SK-N-SH (cell line): Measurements from ENCODE around the gene TBC1D5. TPM values are rescaled to one million over a fixed set of nuclear protein-coding genes. Genes with fewer than 3 reads are reported as not detected.

Experiments used
- CTCF ChIA-PET: fragments of 300-600, 350-600 bp; formaldehyde crosslinking; extraction: SDS; loops from one replicate; lab custom pipeline; 2021; lab: Yijun Ruan, JAX
- POLR2A ChIA-PET: fragments of 350-600 bp; sonication (Branson Sonifier 250); formaldehyde crosslinking; extraction: SDS; loops from one replicate; lab custom pipeline; 2020; ENCODE audit warnings: antibody characterized with exemption, inconsistent platforms; lab: Yijun Ruan, JAX
- DNase-seq: peaks from one replicate; pipeline ENCODE4 v3.0.0; 2012
- H2AFZ ChIP-seq: fragments of 200-600 bp; sonication (generic); 2 replicates; pipeline ENCODE4 v1.8.1; 2016; ENCODE audit warnings: antibody characterized with exemption, mild to moderate bottlenecking, low read depth
- H3F3A ChIP-seq: fragments of 200-600 bp; sonication (generic); replicated peaks from 2 replicates; pipeline ENCODE3; 2016; ENCODE audit warnings: antibody characterized with exemption, mild to moderate bottlenecking; ENCODE audit not compliant: insufficient read depth
- H3K27ac ChIP-seq, 2 experiments: fragments of 200-500 bp in 1 of 2; fragments of 200-600 bp in 1 of 2; sonication (Bioruptor generic) in 1 of 2; sonication (generic), shearing (Covaris generic) in 1 of 2; 2 replicates each; pipeline versions ENCODE4 v1.5.1 to v1.6.1; 2014 to 2016; ENCODE audit warnings: low read depth in 2 of 2, inconsistent platforms in 1 of 2, low read length in 1 of 2, mild to moderate bottlenecking in 1 of 2, mixed read lengths in 1 of 2
- H3K27me3 ChIP-seq: fragments of 200-600 bp; sonication (generic), shearing (Covaris generic); 2 replicates; pipeline ENCODE4 v1.6.1; 2016; ENCODE audit warnings: mixed run types; ENCODE audit not compliant: insufficient read depth
- H3K36me3 ChIP-seq, 2 experiments: fragments of 200-500 bp in 1 of 2; fragments of 200-600 bp in 1 of 2; sonication (Bioruptor generic) in 1 of 2; sonication (generic) in 1 of 2; replicated peaks in 1 of 2; 2 replicates each; pipeline versions ENCODE3 to v1.5.1; 2014 to 2016; ENCODE audit warnings: low read length in 1 of 2, mild to moderate bottlenecking in 1 of 2; ENCODE audit not compliant: insufficient read depth in 2 of 2, control insufficient read depth in 1 of 2
- H3K4me1 ChIP-seq, 2 experiments: fragments of 200-500 bp in 1 of 2; fragments of 200-600 bp in 1 of 2; sonication (Bioruptor generic) in 1 of 2; sonication (generic), shearing (Covaris generic) in 1 of 2; 2 replicates each; pipeline versions ENCODE4 v1.5.1 to v1.6.1; 2014 to 2016; ENCODE audit warnings: low read depth in 1 of 2, low read length in 1 of 2, mixed run types in 1 of 2; ENCODE audit not compliant: insufficient read depth in 2 of 2, control insufficient read depth in 1 of 2
- H3K4me2 ChIP-seq: fragments of 200-600 bp; sonication (generic), shearing (Covaris generic); 2 replicates; pipeline ENCODE4 v1.6.1; 2017; ENCODE audit warnings: mixed run types
- H3K4me3 ChIP-seq, 2 experiments: fragments of 200-500 bp in 1 of 2; fragments of 200-600 bp in 1 of 2; sonication (Bioruptor generic) in 1 of 2; sonication (generic), shearing (Covaris generic) in 1 of 2; 2 replicates each; pipeline versions ENCODE4 v1.5.1 to v1.8.1; 2014 to 2016; ENCODE audit warnings: low read depth in 2 of 2, inconsistent platforms in 1 of 2, low read length in 1 of 2, mild to moderate bottlenecking in 1 of 2, mixed read lengths in 1 of 2, moderate library complexity in 1 of 2
- H3K79me2 ChIP-seq: fragments of 200-600 bp; sonication (generic); 2 replicates; pipeline ENCODE4 v1.8.1; 2017; ENCODE audit warnings: mild to moderate bottlenecking; ENCODE audit not compliant: insufficient read depth
- H3K9ac ChIP-seq: fragments of 200-600 bp; sonication (generic); 2 replicates; pipeline ENCODE4 v1.6.1; 2017; ENCODE audit warnings: mixed run types
- H3K9me2 ChIP-seq: fragments of 200-600 bp; sonication (generic); 2 replicates; pipeline ENCODE4 v1.6.1; 2017; ENCODE audit warnings: mixed run types
- H3K9me3 ChIP-seq: fragments of 200-600 bp; sonication (generic); 2 replicates; pipeline ENCODE4 v1.6.1; 2017; ENCODE audit warnings: mixed run types, mild to moderate bottlenecking, moderate library complexity
- H4K20me1 ChIP-seq: fragments of 200-600 bp; sonication (generic); 2 replicates; pipeline ENCODE4 v1.6.1; 2017; ENCODE audit warnings: mild to moderate bottlenecking, mixed run types; ENCODE audit not compliant: insufficient read depth
- CHD2 ChIP-seq: fragments of 150-350 bp; IDR thresholded peaks from 2 replicates; pipeline ENCODE4 v1.6.1; 2018; ENCODE audit warnings: low read length; ENCODE audit not compliant: partially characterized antibody
- EP300 ChIP-seq, 2 experiments: IDR thresholded peaks; 2 replicates each; pipeline versions ENCODE4 v1.4.0 to v1.6.1; 2012; ENCODE audit warnings: borderline replicate concordance in 1 of 2, low read depth in 1 of 2, low read length in 1 of 2
- EZH2phosphoT487 ChIP-seq: fragments of 200-600 bp; sonication (generic); IDR thresholded peaks from 2 replicates; pipeline ENCODE4 v1.6.1; 2017; ENCODE audit warnings: low read depth, mixed run types, mild to moderate bottlenecking, antibody characterized with exemption, moderate library complexity, borderline replicate concordance
- GABPA ChIP-seq: IDR thresholded peaks from 2 replicates; pipeline ENCODE4 v1.4.0; 2012; ENCODE audit warnings: low read depth, mild to moderate bottlenecking
- GATA2 ChIP-seq: sonication (generic); formaldehyde crosslinking; IDR thresholded peaks from 2 replicates; pipeline ENCODE4 v1.5.0; 2020; ENCODE audit warnings: mild to moderate bottlenecking, missing genetic modification reagents
- JUND ChIP-seq: IDR thresholded peaks from 2 replicates; pipeline ENCODE4 v1.4.0; 2012
- MAX ChIP-seq: IDR thresholded peaks from 2 replicates; pipeline ENCODE4 v1.4.0; 2012; ENCODE audit warnings: low read depth
- NFIC ChIP-seq: IDR thresholded peaks from 2 replicates; pipeline ENCODE4 v1.4.0; 2012; ENCODE audit warnings: borderline replicate concordance
- NRF1 ChIP-seq: IDR thresholded peaks from 2 replicates; pipeline ENCODE4 v1.6.1; 2012; ENCODE audit warnings: low read depth, mild to moderate bottlenecking, low read length
- RAD21 ChIP-seq: IDR thresholded peaks from 2 replicates; pipeline ENCODE4 v1.6.1; 2012; ENCODE audit warnings: mild to moderate bottlenecking, low read length
- SIN3A ChIP-seq: IDR thresholded peaks from 2 replicates; pipeline ENCODE4 v1.6.1; 2012; ENCODE audit warnings: low read depth, mild to moderate bottlenecking, low read length, moderate library complexity, borderline replicate concordance
- TCF12 ChIP-seq: IDR thresholded peaks from 2 replicates; pipeline ENCODE4 v1.4.0; 2012
- TEAD4 ChIP-seq: IDR thresholded peaks from 2 replicates; pipeline ENCODE4 v1.4.0; 2012; ENCODE audit warnings: mild to moderate bottlenecking, borderline replicate concordance; ENCODE audit not compliant: insufficient read depth
- WGBS: methylation state at CpG from one replicate; pipeline ENCODE4 v1.1.6; 2017; ENCODE audit warnings: low lambda C conversion rate; 5-methylcytosine and 5-hydroxymethylcytosine counted together
- polyA plus RNA-seq, 3 experiments: library from polyadenylated mRNA; depleted of rRNA; stranded (reverse); fragments of >200 nt; gene quantifications; 2 replicates each; pipeline ENCODE4 v1.2.3, GENCODE V29; 2012
- TF ChIP-seq, protein P1 (sequence below): IDR thresholded peaks from 2 replicates; pipeline ENCODE4 v1.4.0; 2012; ENCODE audit warnings: low read depth, borderline replicate concordance
- TF ChIP-seq, protein P2 (sequence below): IDR thresholded peaks from 2 replicates; pipeline ENCODE4 v1.4.0; 2012; ENCODE audit warnings: low read depth, borderline replicate concordance

The TBC1D5 gene
- polyA plus RNA-seq, 1 of the 3 experiments (the other 2 are of a cell fraction), result 19.5 TPM

GRCh38 chr3:17744693-17745092 lies 2.3 kb upstream of the TBC1D5 start:
- H3K36me3 ChIP-seq, result no peaks in the 10 kb centered on the region
- H3K79me2 ChIP-seq, result peaks cover 18% of the 10 kb centered on the region
- H3K9me3 ChIP-seq, result no peaks in the 10 kb centered on the region
- H3K4me2 ChIP-seq, result no peak overlapping the region
- H3K4me1 ChIP-seq, result peaks cover 5 to 15% of the 10 kb centered on the region in 2 experiments; a peak in 2 of 4 replicates
- 93% methylated on average over 3 of the region's 3 CpGs for WGBS
- no peak overlapping the region for H3K4me3 ChIP-seq
- ChIA-PET CTCF (no interaction called here), POLR2A (no interaction called here)
- no peaks in the 10 kb centered on the region for H4K20me1 ChIP-seq
- no peaks in the 10 kb centered on the region for H3K9me2 ChIP-seq
- peaks cover 18% of the 10 kb centered on the region for H3F3A ChIP-seq
- no peak for DNase-seq
- H3K27ac ChIP-seq, result no peak overlapping the region
- H3K9ac ChIP-seq, result no peak overlapping the region
- no peak for TF ChIP-seq CHD2
- TF ChIP-seq MAX, result no peak
- TF ChIP-seq, all 33 proteins: peak for 0
- H3K27me3 ChIP-seq, result no peaks in the 10 kb centered on the region
- no peak overlapping the region for H2AFZ ChIP-seq

DNA sequence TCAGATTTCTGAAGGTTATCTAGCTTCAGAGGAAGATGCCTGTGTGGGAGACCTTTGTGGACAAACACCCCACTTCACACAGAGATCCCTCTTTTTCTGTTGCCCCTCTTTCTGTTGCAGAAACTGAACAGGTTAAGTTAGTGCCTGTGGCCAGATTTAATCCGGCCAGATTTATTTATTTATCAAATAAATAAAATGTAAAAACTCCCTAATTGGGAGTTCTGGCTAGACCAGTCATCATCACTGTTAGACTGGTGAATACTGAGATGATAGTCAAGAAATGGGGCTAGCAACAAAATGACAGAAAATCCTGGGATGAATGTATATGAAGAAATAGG lies 1.2 kb upstream of the TBC1D5 start:
- peaks cover 18% of the 10 kb centered on the region for H3F3A ChIP-seq
- peak overlapping the region in 1 of 2 experiments; percentile 81; a peak in 2 of 4 replicates for H3K4me3 ChIP-seq
- no peaks in the 10 kb centered on the region for H4K20me1 ChIP-seq
- POLR2A ChIA-PET, result no interaction called here
- H3K27me3 ChIP-seq, result no peaks in the 10 kb centered on the region
- peak overlapping the region in 1 of 2 experiments; percentile 95; a peak in 1 of 4 replicates for H3K27ac ChIP-seq
- no peaks in the 10 kb centered on the region for H3K9me2 ChIP-seq
- H3K36me3 ChIP-seq, result no peaks in the 10 kb centered on the region
- H3K9ac ChIP-seq, result no peak overlapping the region
- H2AFZ ChIP-seq, result peak overlapping the region; percentile 83
- H3K4me2 ChIP-seq, result peak overlapping the region; percentile 97; the same call in 1 of the 2 replicates
- no peak for DNase-seq
- whole genome bisulfite sequencing, result 50% methylated on average over 1 of the region's 1 CpG
- CTCF ChIA-PET, result interaction anchor here (3.4 kb wide), 1 partner anchor 97 kb away, joined by 14 read pairs; no protein-coding TSS in a partner anchor
- H3K79me2 ChIP-seq, result peaks cover 29% of the 10 kb centered on the region
- H3K4me1 ChIP-seq, result peaks cover 5 to 18% of the 10 kb centered on the region in 2 experiments; a peak in 2 of 4 replicates
- TF ChIP-seq CHD2 (no peak), MAX (no peak), TEAD4 (no peak), GABPA (no peak), NRF1 (no peak), NFIC (no peak), RAD21 (no peak), TCF12 (no peak), SIN3A (no peak), EP300 (IDR thresholded peaks at IDR 0.05; ENCODE audit: borderline replicate concordance in 1 of 2, low read depth in 1 of 2, low read length in 1 of 2) (no peak), GATA2 (CRISPR knock-in tag) (no peak), EZH2phosphoT487 (no peak), JUND (no peak)
- TF ChIP-seq, protein P1, sequence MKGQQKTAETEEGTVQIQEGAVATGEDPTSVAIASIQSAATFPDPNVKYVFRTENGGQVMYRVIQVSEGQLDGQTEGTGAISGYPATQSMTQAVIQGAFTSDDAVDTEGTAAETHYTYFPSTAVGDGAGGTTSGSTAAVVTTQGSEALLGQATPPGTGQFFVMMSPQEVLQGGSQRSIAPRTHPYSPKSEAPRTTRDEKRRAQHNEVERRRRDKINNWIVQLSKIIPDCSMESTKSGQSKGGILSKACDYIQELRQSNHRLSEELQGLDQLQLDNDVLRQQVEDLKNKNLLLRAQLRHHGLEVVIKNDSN, result no peak
- TF ChIP-seq, protein P2, sequence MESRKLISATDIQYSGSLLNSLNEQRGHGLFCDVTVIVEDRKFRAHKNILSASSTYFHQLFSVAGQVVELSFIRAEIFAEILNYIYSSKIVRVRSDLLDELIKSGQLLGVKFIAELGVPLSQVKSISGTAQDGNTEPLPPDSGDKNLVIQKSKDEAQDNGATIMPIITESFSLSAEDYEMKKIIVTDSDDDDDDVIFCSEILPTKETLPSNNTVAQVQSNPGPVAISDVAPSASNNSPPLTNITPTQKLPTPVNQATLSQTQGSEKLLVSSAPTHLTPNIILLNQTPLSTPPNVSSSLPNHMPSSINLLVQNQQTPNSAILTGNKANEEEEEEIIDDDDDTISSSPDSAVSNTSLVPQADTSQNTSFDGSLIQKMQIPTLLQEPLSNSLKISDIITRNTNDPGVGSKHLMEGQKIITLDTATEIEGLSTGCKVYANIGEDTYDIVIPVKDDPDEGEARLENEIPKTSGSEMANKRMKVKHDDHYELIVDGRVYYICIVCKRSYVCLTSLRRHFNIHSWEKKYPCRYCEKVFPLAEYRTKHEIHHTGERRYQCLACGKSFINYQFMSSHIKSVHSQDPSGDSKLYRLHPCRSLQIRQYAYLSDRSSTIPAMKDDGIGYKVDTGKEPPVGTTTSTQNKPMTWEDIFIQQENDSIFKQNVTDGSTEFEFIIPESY, result no peak
- H3K9me3 ChIP-seq, result no peaks in the 10 kb centered on the region
